ENCODE data around the gene TBL3. TPM values are rescaled to one million over a fixed set of nuclear protein-coding genes. Genes with fewer than 3 reads are reported as not detected.

TBL3 gene
- total RNA-seq, 5 donors from 2014 or later (not counting 1 experiment from before 2014, with no cell fraction given), result 21.1 to 45.6 (median 36.9) TPM

DNA sequence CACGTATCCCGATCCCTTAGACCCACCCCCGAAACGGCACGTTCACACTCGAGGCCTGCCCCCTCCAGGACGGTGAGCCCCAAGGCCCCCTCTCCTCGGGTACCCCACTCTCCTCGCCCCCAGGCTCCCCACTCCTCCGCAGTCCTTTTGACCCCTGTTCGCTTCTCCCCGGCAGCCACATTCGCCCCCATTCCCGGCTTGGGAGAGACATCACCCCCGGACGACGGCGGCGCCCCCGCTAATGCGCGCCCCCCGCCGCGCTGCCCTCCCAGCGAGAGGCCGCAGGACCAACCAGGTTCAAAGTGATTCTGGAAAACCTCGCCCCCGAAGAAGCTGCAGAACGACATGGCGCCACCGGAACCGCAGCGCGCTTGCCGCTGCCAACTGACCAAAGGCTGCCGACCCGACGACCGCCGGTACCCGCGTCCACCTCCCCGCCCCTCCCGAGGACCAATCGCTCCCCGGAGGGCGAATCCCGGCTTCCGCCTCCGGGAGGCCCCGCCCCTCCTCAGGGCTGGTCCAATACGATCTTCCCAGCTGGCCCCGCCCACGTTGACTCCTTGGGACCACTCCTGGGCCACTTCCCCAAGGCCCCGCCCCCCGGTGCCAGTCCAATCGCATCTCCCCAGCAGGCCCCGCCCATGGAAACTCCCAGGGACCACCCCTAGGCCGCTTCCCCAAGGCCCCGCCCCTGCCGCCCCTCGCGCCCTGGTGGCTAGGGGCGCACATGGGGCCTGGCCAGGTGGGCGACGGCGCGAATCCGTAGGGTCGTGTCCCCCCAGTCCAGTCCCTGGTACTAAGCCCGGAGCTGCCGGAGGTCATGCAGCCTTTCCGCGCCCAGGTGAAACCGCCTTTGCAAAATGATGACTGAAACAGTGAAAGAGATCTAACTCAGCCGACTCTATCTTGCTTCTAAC lies 28.8 kb upstream of the TBL3 start, which contains the start of gene MSRB1:
Gene MSRB1 (minus strand): TSS at position 390 of the 917 bp plus-strand sequence. CDS start 43 bp downstream, at position 347.
- no peaks in the 10 kb centered on the region for H3K9me3 Mint-ChIP-seq
- ChIA-PET POLR2A (interaction anchor here (0.5 to 1.0 kb wide), 4 partner anchors 14 to 212 kb away, joined by 3 to 12 read pairs (median 5); partner anchors contain the start of genes RPS2 (in 1 of the 2) and TRAF7 (in 1 of the 2)), CTCF (interaction anchor here in 1 of 2 donors (1.1 kb wide), 1 partner anchor 61 kb away, joined by 3 read pairs; no protein-coding TSS in a partner anchor)
- peak within 1 kb of the TSS; percentile 70 to 90 for H3K4me3 ChIP-seq (ENCODE audit: control insufficient read depth in 1 of 2, extremely low read depth in 1 of 2, low read length in 1 of 2)
- H3K27me3 Mint-ChIP-seq, result no peaks in the 10 kb centered on the region
- H3K4me1 ChIP-seq (ENCODE audit: control insufficient read depth in 1 of 2, extremely low read depth in 1 of 2, insufficient read depth in 2 of 2, low read length in 2 of 2), result peaks cover 2 to 22% of the 10 kb centered on the region in 2 experiments
- DNase-seq, result peak; percentile 94 to 100 (median 98)
- ATAC-seq (replicated peaks in 1 of 4), result peak; percentile 97 to 99 (median 98)
- H3K4me1 Mint-ChIP-seq, result peaks cover 6 to 23% (median 14%) of the 10 kb centered on the region in 3 donors
- H3K36me3 ChIP-seq (ENCODE audit: control insufficient read depth in 2 of 2, extremely low read depth in 1 of 2, insufficient read depth in 1 of 2, low read length in 1 of 2), result peaks cover 7 to 18% of the 10 kb centered on the region in 2 donors
- peak within 1 kb of the TSS; percentile 68 for H3K27ac ChIP-seq (ENCODE audit: low read length)
- H3K36me3 Mint-ChIP-seq, result peaks cover 1% of the 10 kb centered on the region
- H3K27ac Mint-ChIP-seq, result peak within 1 kb of the TSS; percentile 63 to 85
- WGBS (ENCODE audit: insufficient coverage), result 0% methylated on average over 58 of the region's 77 CpGs
- no peaks in the 10 kb centered on the region for H3K27me3 ChIP-seq (replicated peaks in 1 of 2; ENCODE audit: control insufficient read depth in 2 of 2, extremely low read depth in 1 of 2, insufficient read depth in 2 of 2, low read length in 1 of 2)
- no peaks in the 10 kb centered on the region for H3K9me3 ChIP-seq
- peak within 1 kb of the TSS; percentile 80 to 89 (median 82) for H3K4me3 Mint-ChIP-seq

DNA sequence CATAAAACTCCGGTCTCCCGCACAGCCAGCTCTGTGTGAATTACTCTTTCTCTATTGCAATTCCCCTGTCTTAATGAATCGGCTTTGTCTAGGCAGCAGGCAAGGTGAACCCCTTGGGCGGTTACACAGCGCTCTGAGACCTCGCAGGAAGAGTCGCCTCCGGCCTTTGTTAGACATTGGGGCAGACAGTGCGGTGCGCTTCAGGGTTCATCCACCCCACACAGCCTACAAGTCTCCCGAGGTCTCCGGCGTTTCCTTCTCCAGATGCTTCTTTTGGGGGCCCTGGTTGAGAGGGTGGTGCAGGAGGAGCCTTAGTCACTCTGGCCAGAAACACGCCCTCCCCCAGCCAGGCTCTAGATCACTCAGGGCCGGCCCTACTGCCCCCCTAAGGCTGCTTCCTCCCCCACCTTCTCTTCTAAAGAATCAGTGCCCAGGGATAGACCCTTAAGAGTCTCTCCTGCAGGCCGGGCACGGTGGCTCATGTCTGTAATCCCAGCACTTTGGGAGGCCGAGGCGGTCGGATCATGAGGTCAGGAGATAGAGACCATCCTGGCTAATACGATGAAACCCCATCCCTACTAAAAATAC lies 27.1 kb upstream of the TBL3 start:
- WGBS (ENCODE audit: insufficient coverage), result 85% methylated on average over 5 of the region's 21 CpGs
- H3K4me1 ChIP-seq (ENCODE audit: control insufficient read depth in 1 of 2, extremely low read depth in 1 of 2, insufficient read depth in 2 of 2, low read length in 2 of 2), result peaks cover 2 to 22% of the 10 kb centered on the region in 2 experiments
- ATAC-seq (replicated peaks in 1 of 4), result no peak
- Mint-ChIP-seq H3K9me3 (no peaks in the 10 kb centered on the region), H3K4me3 (peak overlapping the region; percentile 46 to 89 (median 63)), H3K27ac (no peak overlapping the region), H3K4me1 (peaks cover 6 to 23% (median 14%) of the 10 kb centered on the region in 3 donors), H3K27me3 (no peaks in the 10 kb centered on the region), H3K36me3 (no peaks in the 10 kb centered on the region)
- no peak overlapping the region for H3K4me3 ChIP-seq (ENCODE audit: control insufficient read depth in 1 of 2, extremely low read depth in 1 of 2, low read length in 1 of 2)
- H3K36me3 ChIP-seq (ENCODE audit: control insufficient read depth in 2 of 2, extremely low read depth in 1 of 2, insufficient read depth in 1 of 2, low read length in 1 of 2), result peaks cover 3 to 4% of the 10 kb centered on the region in 2 donors
- DNase-seq, result no peak
- ChIA-PET CTCF (no interaction called here), POLR2A (interaction anchor here in 1 of 2 donors (0.7 kb wide), 1 partner anchor 20 kb away, joined by 11 read pairs; no protein-coding TSS in a partner anchor)
- H3K27me3 ChIP-seq (replicated peaks in 1 of 2; ENCODE audit: control insufficient read depth in 2 of 2, extremely low read depth in 1 of 2, insufficient read depth in 2 of 2, low read length in 1 of 2), result no peaks in the 10 kb centered on the region
- H3K27ac ChIP-seq (ENCODE audit: low read length), result no peak overlapping the region
- H3K9me3 ChIP-seq, result no peaks in the 10 kb centered on the region

DNA sequence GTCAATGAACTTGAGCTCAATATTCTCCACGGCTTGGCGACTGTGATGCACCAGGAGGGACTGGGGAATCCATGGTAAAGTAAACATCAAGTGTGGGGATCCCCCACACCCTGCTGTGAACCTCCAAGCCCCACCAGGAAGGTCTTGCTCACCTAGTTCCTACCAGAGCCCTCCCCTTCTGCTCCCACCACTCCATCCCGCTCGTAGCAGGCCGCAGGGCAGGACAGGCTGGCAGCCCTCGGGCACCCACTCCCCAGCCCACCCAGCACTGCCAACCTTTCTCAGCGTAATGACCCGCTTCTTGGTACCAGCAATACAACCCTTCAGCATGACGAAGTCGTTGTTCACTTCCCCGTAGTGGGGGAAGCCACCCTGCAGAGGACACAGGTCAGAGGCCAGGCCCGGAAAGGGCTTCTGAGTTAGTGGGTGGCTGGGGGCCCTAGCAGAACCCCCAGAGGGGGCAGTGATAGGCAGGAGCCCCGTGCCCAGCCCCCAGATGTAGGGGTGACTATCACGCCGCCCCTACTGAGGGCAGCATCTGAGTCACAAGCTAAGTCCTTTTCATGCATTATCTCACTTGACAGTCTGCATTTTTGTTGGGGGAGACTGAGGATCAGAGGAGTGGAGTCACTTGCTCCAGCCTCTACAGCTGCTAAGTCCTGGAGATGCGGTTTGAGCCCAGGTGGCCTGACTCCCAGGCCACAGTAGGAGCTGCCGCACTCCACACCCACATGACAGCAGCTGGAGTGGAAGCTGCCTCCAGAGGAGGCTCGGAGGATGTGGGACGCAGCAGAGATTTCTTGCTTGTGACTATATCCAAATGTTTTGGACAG lies 26.1 kb upstream of the TBL3 start:
- Histone ChIP-seq H3K27me3 (replicated peaks in 1 of 2; ENCODE audit: control insufficient read depth in 2 of 2, extremely low read depth in 1 of 2, insufficient read depth in 2 of 2, low read length in 1 of 2) (peaks cover 0 to 5% of the 10 kb centered on the region in 2 experiments), H3K9me3 (no peaks in the 10 kb centered on the region), H3K36me3 (ENCODE audit: control insufficient read depth in 2 of 2, extremely low read depth in 1 of 2, insufficient read depth in 1 of 2, low read length in 1 of 2) (peaks cover 0 to under 1% of the 10 kb centered on the region in 2 donors), H3K27ac (ENCODE audit: low read length) (no peak overlapping the region), H3K4me3 (ENCODE audit: control insufficient read depth in 1 of 2, extremely low read depth in 1 of 2, low read length in 1 of 2) (no peak overlapping the region), H3K4me1 (ENCODE audit: control insufficient read depth in 1 of 2, extremely low read depth in 1 of 2, insufficient read depth in 2 of 2, low read length in 2 of 2) (peaks cover 2 to 22% of the 10 kb centered on the region in 2 experiments)
- no peaks in the 10 kb centered on the region for H3K27me3 Mint-ChIP-seq
- no peaks in the 10 kb centered on the region for H3K9me3 Mint-ChIP-seq
- WGBS (ENCODE audit: insufficient coverage), result 91% methylated on average over 13 of the region's 19 CpGs
- peaks cover 6 to 23% (median 14%) of the 10 kb centered on the region in 3 donors for H3K4me1 Mint-ChIP-seq
- DNase-seq, result no peak
- H3K4me3 Mint-ChIP-seq, result no peak overlapping the region
- ChIA-PET POLR2A (no interaction called here), CTCF (no interaction called here)
- ATAC-seq (replicated peaks in 1 of 4), result no peak
- H3K36me3 Mint-ChIP-seq, result no peaks in the 10 kb centered on the region
- no peak overlapping the region for H3K27ac Mint-ChIP-seq

DNA sequence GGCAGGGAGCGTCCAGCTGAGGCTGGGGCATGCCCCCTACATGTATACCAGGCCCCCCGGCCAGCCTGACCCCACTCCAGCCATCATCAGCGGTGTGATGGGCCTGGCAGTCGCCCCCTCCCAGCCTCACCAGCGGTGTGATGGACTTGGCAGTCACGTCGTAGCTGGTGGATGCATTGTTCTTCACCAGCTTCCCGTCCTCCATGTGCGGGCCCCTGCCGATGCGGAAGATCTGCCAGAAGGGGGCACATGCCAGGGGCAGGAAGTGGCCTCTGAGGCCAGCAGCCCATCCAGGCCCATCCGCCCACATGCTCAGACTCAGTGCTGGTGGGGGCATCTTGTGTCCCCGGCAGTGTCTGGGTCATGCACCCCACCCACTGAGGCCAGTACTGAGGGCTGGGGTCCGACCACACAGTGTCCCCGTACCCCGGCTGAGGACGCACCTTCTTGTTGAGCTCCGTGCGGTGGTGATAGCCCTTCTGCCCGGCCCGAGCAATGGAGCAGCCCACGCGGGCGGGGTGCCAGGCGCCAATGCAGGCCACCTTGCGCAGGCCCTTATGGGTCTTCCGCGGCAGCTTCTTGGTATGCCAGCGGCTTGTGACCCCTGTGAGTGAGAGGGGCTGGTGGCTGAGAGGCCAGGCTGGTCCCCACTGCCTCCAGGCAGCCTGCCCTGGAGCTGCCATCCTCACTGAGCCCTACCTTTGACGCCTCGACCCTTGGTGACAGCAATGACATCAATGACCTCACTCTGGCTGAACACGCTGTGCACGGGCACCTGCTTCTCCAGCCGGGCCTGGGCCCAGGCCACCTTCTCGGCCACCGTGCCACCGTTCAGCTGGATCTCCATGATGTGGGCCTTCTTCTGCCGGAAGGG lies 25.1 kb upstream of the TBL3 start:
- ATAC-seq (replicated peaks in 1 of 4) (no peak), DNase-seq (no peak)
- no peak overlapping the region for H3K27ac ChIP-seq (ENCODE audit: low read length)
- POLR2A ChIA-PET, result no interaction called here
- Mint-ChIP-seq H3K27ac (no peak overlapping the region), H3K27me3 (no peaks in the 10 kb centered on the region), H3K9me3 (no peaks in the 10 kb centered on the region), H3K4me3 (no peak overlapping the region), H3K36me3 (no peaks in the 10 kb centered on the region), H3K4me1 (peaks cover 6 to 19% (median 10%) of the 10 kb centered on the region in 3 donors)
- CTCF ChIA-PET, result no interaction called here
- 88% methylated on average over 37 of the region's 38 CpGs for WGBS (ENCODE audit: insufficient coverage)
- peaks cover 2 to 18% of the 10 kb centered on the region in 2 experiments for H3K4me1 ChIP-seq (ENCODE audit: control insufficient read depth in 1 of 2, extremely low read depth in 1 of 2, insufficient read depth in 2 of 2, low read length in 2 of 2)
- H3K9me3 ChIP-seq, result no peaks in the 10 kb centered on the region
- H3K27me3 ChIP-seq (replicated peaks in 1 of 2; ENCODE audit: control insufficient read depth in 2 of 2, extremely low read depth in 1 of 2, insufficient read depth in 2 of 2, low read length in 1 of 2), result peaks cover 0 to 8% of the 10 kb centered on the region in 2 experiments
- no peaks in the 10 kb centered on the region for H3K36me3 ChIP-seq (ENCODE audit: control insufficient read depth in 2 of 2, extremely low read depth in 1 of 2, insufficient read depth in 1 of 2, low read length in 1 of 2)
- no peak overlapping the region for H3K4me3 ChIP-seq (ENCODE audit: control insufficient read depth in 1 of 2, extremely low read depth in 1 of 2, low read length in 1 of 2)

DNA sequence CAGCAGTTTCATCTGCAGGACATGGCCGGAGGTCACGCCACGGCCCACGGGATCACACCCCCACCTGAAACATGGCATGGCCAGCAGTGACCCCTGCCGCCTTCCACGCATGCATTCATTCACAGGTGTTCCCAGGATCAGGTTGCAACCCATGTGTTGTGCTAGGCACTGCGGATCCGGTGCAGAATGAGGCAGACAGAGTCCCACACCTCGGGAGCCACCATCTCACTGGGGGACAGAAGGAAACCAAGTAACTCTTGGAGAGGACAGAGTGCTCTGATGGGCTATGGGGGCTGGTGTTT lies 24.5 kb upstream of the TBL3 start:
- Histone ChIP-seq H3K36me3 (ENCODE audit: control insufficient read depth in 2 of 2, extremely low read depth in 1 of 2, insufficient read depth in 1 of 2, low read length in 1 of 2) (no peaks in the 10 kb centered on the region), H3K4me3 (ENCODE audit: control insufficient read depth in 1 of 2, extremely low read depth in 1 of 2, low read length in 1 of 2) (no peak overlapping the region), H3K27ac (ENCODE audit: low read length) (no peak overlapping the region), H3K27me3 (replicated peaks in 1 of 2; ENCODE audit: control insufficient read depth in 2 of 2, extremely low read depth in 1 of 2, insufficient read depth in 2 of 2, low read length in 1 of 2) (peaks cover 0 to 8% of the 10 kb centered on the region in 2 experiments), H3K9me3 (no peaks in the 10 kb centered on the region), H3K4me1 (ENCODE audit: control insufficient read depth in 1 of 2, extremely low read depth in 1 of 2, insufficient read depth in 2 of 2, low read length in 2 of 2) (peaks cover 2 to 12% of the 10 kb centered on the region in 2 experiments)
- H3K4me1 Mint-ChIP-seq, result peaks cover 4 to 13% (median 6%) of the 10 kb centered on the region in 3 donors
- no peaks in the 10 kb centered on the region for H3K9me3 Mint-ChIP-seq
- no peak overlapping the region for H3K4me3 Mint-ChIP-seq
- POLR2A ChIA-PET, result no interaction called here
- no peak for DNase-seq
- ATAC-seq (replicated peaks in 1 of 4), result no peak
- no peaks in the 10 kb centered on the region for H3K36me3 Mint-ChIP-seq
- 88% methylated on average over 9 of the region's 9 CpGs for WGBS (ENCODE audit: insufficient coverage)
- CTCF ChIA-PET, result no interaction called here
- H3K27me3 Mint-ChIP-seq, result no peaks in the 10 kb centered on the region
- H3K27ac Mint-ChIP-seq, result no peak overlapping the region
